HG03521 (cell line): Measurements from ENCODE around the gene DTX1.
"Not testable (repeated sequence)": the region's sequence is repeated elsewhere in the genome, so short reads cannot be mapped to it uniquely, and the experiment has no call there.

Source experiments
- ATAC-seq: cut with Tn5 transposase; IDR thresholded peaks from one replicate; pipeline ENCODE4 v1.9.1; 2021; ENCODE audit warnings: mild to moderate bottlenecking, moderate library complexity; ENCODE audit not compliant: unreplicated experiment

DTX1 gene

GRCh38 chr12:113112043-113112899, 55.7 kb downstream of the DTX1 start:
- no peak for ATAC-seq

GRCh38 chr12:113113397-113113796, 56.9 kb downstream of the DTX1 start:
- no peak for ATAC-seq

GRCh38 chr12:113114447-113115178, 58.1 kb downstream of the DTX1 start:
- ATAC-seq, result no peak

- ATAC-seq, result no peak
These were observed 59.1 kb downstream of the DTX1 start for GRCh38 chr12:113115455-113116126.

GRCh38 chr12:113116875-113117274, 60.3 kb downstream of the DTX1 start:
- ATAC-seq, result no peak

GRCh38 chr12:113117684-113118083, 61.2 kb downstream of the DTX1 start:
- ATAC-seq, result not testable (repeated sequence)

GRCh38 chr12:113118142-113118541, 61.6 kb downstream of the DTX1 start:
- no peak for ATAC-seq

GRCh38 chr12:113119980-113120669, 63.6 kb downstream of the DTX1 start:
- no peak for ATAC-seq

- ATAC-seq, result no peak
These were observed 64.3 kb downstream of the DTX1 start for GRCh38 chr12:113120670-113121370.

- ATAC-seq, result no peak
These were observed 71.3 kb downstream of the DTX1 start for GRCh38 chr12:113127791-113128199.

GRCh38 chr12:113128802-113129663, 72.5 kb downstream of the DTX1 start:
- no peak for ATAC-seq

GRCh38 chr12:113129664-113130456, 73.3 kb downstream of the DTX1 start:
- ATAC-seq, result no peak

GRCh38 chr12:113130457-113131135, 74.1 kb downstream of the DTX1 start:
- ATAC-seq, result no peak

GRCh38 chr12:113131556-113131955, 75.0 kb downstream of the DTX1 start:
- no peak for ATAC-seq

- ATAC-seq, result no peak
These were observed 76.5 kb downstream of the DTX1 start for GRCh38 chr12:113133036-113133435.

GRCh38 chr12:113133666-113134065, 77.1 kb downstream of the DTX1 start:
- no peak for ATAC-seq

- ATAC-seq, result no peak
These were observed 77.5 kb downstream of the DTX1 start for GRCh38 chr12:113134071-113134470.

- no peak for ATAC-seq
These were observed 78.0 kb downstream of the DTX1 start for GRCh38 chr12:113134521-113134951.
